Erythroblast (primary cell): ENCODE measurements around the gene SBF2.

Experiments
- GATA1 ChIP-seq: IDR thresholded peaks from 2 replicates; pipeline ENCODE4 v1.6.1; 2011; ENCODE audit warnings: low read depth, mild to moderate bottlenecking, control low read depth, low read length, moderate library complexity
- POLR2A ChIP-seq: IDR thresholded peaks from 2 replicates; pipeline ENCODE4 v1.6.1; 2011; ENCODE audit warnings: mild to moderate bottlenecking, low read length

DNA sequence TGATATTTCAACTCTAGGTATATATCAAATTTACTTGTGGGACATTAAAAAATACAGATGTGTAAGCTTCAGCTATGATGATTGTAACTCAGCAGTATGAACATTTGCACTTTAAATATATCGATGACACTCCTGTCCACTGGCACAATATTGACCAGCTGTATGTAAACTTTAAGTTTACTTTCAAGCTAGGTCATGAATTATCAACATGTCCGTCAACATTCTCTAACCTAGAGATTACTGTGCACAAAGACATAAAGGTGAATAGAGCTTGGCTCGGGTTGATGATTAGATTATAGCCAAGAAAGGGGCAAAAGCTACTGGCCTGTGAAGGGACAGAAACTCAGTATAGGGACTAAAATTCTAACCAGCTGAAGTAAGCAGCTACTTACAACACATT, 343.6 kb downstream of the SBF2 start:
- TF ChIP-seq POLR2A (no peak), GATA1 (no peak)
